ENCODE data around the gene PTPRM.

Gene PTPRM

GRCh38 chr18:8389391-8390340 is 822.5 kb downstream of the PTPRM start:
- Histone ChIP-seq H3K4me1 (ENCODE audit: control insufficient read depth, insufficient read depth, low read depth, low read length) (no peaks in the 10 kb centered on the region), H2AFZ (ENCODE audit: low read depth, low read length) (no peak overlapping the region), H4K8ac (ENCODE audit: low read length) (no peak overlapping the region), H4K91ac (ENCODE audit: low read length) (no peak overlapping the region), H3K36me3 (ENCODE audit: control insufficient read depth in 1 of 2, insufficient read depth in 2 of 2, low read depth in 1 of 2, low read length in 2 of 2) (peaks cover 45 to 77% of the 10 kb centered on the region in 2 experiments), H3K9ac (ENCODE audit: low read length) (no peak overlapping the region), H2AK5ac (ENCODE audit: low read length, severe bottlenecking) (no peak overlapping the region), H3K23ac (ENCODE audit: low read length in 2 of 2) (no peak overlapping the region), H3K79me1 (replicated peaks; ENCODE audit: low read length, poor library complexity, severe bottlenecking) (no peaks in the 10 kb centered on the region), H3K27ac (ENCODE audit: low read length, poor library complexity, severe bottlenecking) (no peak overlapping the region), H3K4ac (ENCODE audit: low read depth in 1 of 2, low read length in 2 of 2) (no peak overlapping the region), H3K14ac (ENCODE audit: low read length in 2 of 2) (no peak overlapping the region), H2BK5ac (ENCODE audit: low read depth, low read length, poor library complexity, severe bottlenecking) (no peak overlapping the region), H3K4me2 (ENCODE audit: low read length, poor library complexity, severe bottlenecking) (no peak overlapping the region), H3K18ac (ENCODE audit: low read depth in 1 of 2, low read length in 2 of 2) (no peak overlapping the region), H3K4me3 (ENCODE audit: insufficient read depth in 1 of 2, low read depth in 1 of 2, low read length in 2 of 2) (no peak overlapping the region), H2BK15ac (ENCODE audit: low read depth, poor library complexity, severe bottlenecking) (no peak overlapping the region), H3K9me3 (ENCODE audit: control insufficient read depth, low read length) (no peaks in the 10 kb centered on the region), H2BK12ac (ENCODE audit: low read length in 2 of 2) (no peak overlapping the region), H2BK120ac (ENCODE audit: low read depth, low read length) (no peak overlapping the region), H3K27me3 (ENCODE audit: control insufficient read depth in 1 of 2, insufficient read depth in 1 of 2, low read length in 2 of 2) (no peaks in the 10 kb centered on the region)
- 71% methylated on average over 12 of the region's 14 CpGs for WGBS
- peak; percentile 71 for DNase-seq

DNA sequence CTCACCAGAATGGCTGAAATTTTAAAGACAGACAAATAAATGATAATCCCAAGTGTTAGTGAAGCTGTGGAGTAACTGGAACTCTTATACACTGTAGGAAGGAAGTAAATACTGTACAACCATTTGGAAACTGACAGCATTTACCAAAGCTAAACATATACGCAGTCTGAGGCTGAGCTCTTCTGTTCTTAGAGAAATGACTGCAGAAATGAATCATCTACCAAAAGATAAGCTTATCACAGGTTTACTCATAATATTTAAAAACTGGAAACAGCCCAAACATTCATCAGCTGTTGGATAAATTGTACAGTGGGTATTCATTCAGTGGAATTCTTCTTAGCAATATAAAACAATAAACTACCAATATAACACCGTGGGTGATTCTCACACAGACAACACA is 824.0 kb downstream of the PTPRM start:
- Histone ChIP-seq H2BK5ac (ENCODE audit: low read depth, low read length, poor library complexity, severe bottlenecking) (no peak overlapping the region), H2BK12ac (ENCODE audit: low read length in 2 of 2) (no peak overlapping the region), H3K79me1 (replicated peaks; ENCODE audit: low read length, poor library complexity, severe bottlenecking) (peaks cover 2% of the 10 kb centered on the region), H3K14ac (ENCODE audit: low read length in 2 of 2) (no peak overlapping the region), H4K8ac (ENCODE audit: low read length) (no peak overlapping the region), H3K9ac (ENCODE audit: low read length) (no peak overlapping the region), H3K4me2 (ENCODE audit: low read length, poor library complexity, severe bottlenecking) (no peak overlapping the region), H3K18ac (ENCODE audit: low read depth in 1 of 2, low read length in 2 of 2) (no peak overlapping the region), H2BK120ac (ENCODE audit: low read depth, low read length) (no peak overlapping the region), H3K27me3 (ENCODE audit: control insufficient read depth in 1 of 2, insufficient read depth in 1 of 2, low read length in 2 of 2) (no peaks in the 10 kb centered on the region), H3K9me3 (ENCODE audit: control insufficient read depth, low read length) (no peaks in the 10 kb centered on the region), H3K4me3 (ENCODE audit: insufficient read depth in 1 of 2, low read depth in 1 of 2, low read length in 2 of 2) (no peak overlapping the region), H2BK15ac (ENCODE audit: low read depth, poor library complexity, severe bottlenecking) (no peak overlapping the region), H4K91ac (ENCODE audit: low read length) (no peak overlapping the region), H2AFZ (ENCODE audit: low read depth, low read length) (no peak overlapping the region), H3K4ac (ENCODE audit: low read depth in 1 of 2, low read length in 2 of 2) (no peak overlapping the region), H3K23ac (ENCODE audit: low read length in 2 of 2) (no peak overlapping the region), H2AK5ac (ENCODE audit: low read length, severe bottlenecking) (no peak overlapping the region), H3K36me3 (ENCODE audit: control insufficient read depth in 1 of 2, insufficient read depth in 2 of 2, low read depth in 1 of 2, low read length in 2 of 2) (peaks cover 42 to 77% of the 10 kb centered on the region in 2 experiments), H3K4me1 (ENCODE audit: control insufficient read depth, insufficient read depth, low read depth, low read length) (no peaks in the 10 kb centered on the region), H3K27ac (ENCODE audit: low read length, poor library complexity, severe bottlenecking) (no peak overlapping the region)
- 67% methylated on average over 1 of the region's 2 CpGs for WGBS
- no peak for DNase-seq

DNA sequence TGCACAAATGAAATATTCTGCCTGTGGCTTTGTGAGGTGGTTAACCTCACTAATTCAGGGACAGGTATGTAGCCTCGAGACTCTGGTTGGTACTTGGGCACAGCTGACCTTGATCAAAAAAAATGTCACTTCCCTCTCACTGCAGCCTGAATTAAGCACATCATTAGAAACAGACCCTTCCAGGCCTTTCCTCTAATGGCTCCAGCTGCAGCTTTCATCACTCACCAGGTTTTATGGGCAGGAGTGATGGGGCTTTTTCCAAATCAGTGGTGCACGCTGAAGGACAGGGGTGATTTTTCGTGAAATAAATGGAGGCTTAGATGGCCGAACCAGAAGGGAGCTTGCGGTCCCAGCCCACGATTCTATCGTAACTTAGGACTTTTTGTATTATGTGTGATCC is 829.1 kb downstream of the PTPRM start:
- Histone ChIP-seq H2BK5ac (ENCODE audit: low read depth, low read length, poor library complexity, severe bottlenecking) (no peak overlapping the region), H2BK15ac (ENCODE audit: low read depth, poor library complexity, severe bottlenecking) (no peak overlapping the region), H2BK12ac (ENCODE audit: low read length in 2 of 2) (no peak overlapping the region), H3K9ac (ENCODE audit: low read length) (no peak overlapping the region), H3K4me3 (ENCODE audit: insufficient read depth in 1 of 2, low read depth in 1 of 2, low read length in 2 of 2) (no peak overlapping the region), H3K27me3 (ENCODE audit: control insufficient read depth in 1 of 2, insufficient read depth in 1 of 2, low read length in 2 of 2) (no peaks in the 10 kb centered on the region), H4K91ac (ENCODE audit: low read length) (no peak overlapping the region), H3K14ac (ENCODE audit: low read length in 2 of 2) (no peak overlapping the region), H2AK5ac (ENCODE audit: low read length, severe bottlenecking) (no peak overlapping the region), H3K4me2 (ENCODE audit: low read length, poor library complexity, severe bottlenecking) (no peak overlapping the region), H4K8ac (ENCODE audit: low read length) (no peak overlapping the region), H3K9me3 (ENCODE audit: control insufficient read depth, low read length) (no peaks in the 10 kb centered on the region), H3K23ac (ENCODE audit: low read length in 2 of 2) (no peak overlapping the region), H3K4ac (ENCODE audit: low read depth in 1 of 2, low read length in 2 of 2) (no peak overlapping the region), H3K4me1 (ENCODE audit: control insufficient read depth, insufficient read depth, low read depth, low read length) (no peaks in the 10 kb centered on the region), H3K79me1 (replicated peaks; ENCODE audit: low read length, poor library complexity, severe bottlenecking) (peaks cover 4% of the 10 kb centered on the region), H3K18ac (ENCODE audit: low read depth in 1 of 2, low read length in 2 of 2) (no peak overlapping the region), H3K36me3 (ENCODE audit: control insufficient read depth in 1 of 2, insufficient read depth in 2 of 2, low read depth in 1 of 2, low read length in 2 of 2) (peaks cover 53 to 62% of the 10 kb centered on the region in 2 experiments), H3K27ac (ENCODE audit: low read length, poor library complexity, severe bottlenecking) (no peak overlapping the region), H2AFZ (ENCODE audit: low read depth, low read length) (no peak overlapping the region), H2BK120ac (ENCODE audit: low read depth, low read length) (no peak overlapping the region)
- WGBS = 81% methylated on average over 7 of the region's 7 CpGs
- DNase-seq = no peak

DNA sequence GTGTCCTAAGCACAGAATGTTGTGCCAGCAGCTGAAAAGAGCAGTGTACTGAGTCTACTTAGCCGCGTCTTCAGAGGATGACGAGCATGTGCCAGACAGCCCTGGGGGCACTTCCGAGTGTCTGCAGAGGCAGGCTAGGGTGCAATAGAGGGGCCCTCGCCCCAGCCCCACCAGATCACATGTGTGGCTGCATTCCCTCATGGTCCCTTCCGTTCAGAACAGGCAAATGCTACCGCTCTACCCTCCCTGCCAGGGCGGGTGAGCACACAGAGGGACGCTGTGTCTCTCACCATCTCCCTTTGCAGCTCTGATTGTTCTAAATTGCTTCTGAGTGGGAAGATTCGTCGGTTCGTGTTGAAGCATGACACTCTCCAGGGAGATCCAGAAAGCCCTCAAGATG is 829.9 kb downstream of the PTPRM start:
- no peak overlapping the region for H2BK120ac ChIP-seq (ENCODE audit: low read depth, low read length)
- H3K14ac ChIP-seq (ENCODE audit: low read length in 2 of 2) = no peak overlapping the region
- H3K9ac ChIP-seq (ENCODE audit: low read length) = no peak overlapping the region
- no peak overlapping the region for H3K27ac ChIP-seq (ENCODE audit: low read length, poor library complexity, severe bottlenecking)
- H3K4ac ChIP-seq (ENCODE audit: low read depth in 1 of 2, low read length in 2 of 2) = no peak overlapping the region
- peaks cover 57 to 60% of the 10 kb centered on the region in 2 experiments for H3K36me3 ChIP-seq (ENCODE audit: control insufficient read depth in 1 of 2, insufficient read depth in 2 of 2, low read depth in 1 of 2, low read length in 2 of 2)
- no peak overlapping the region for H4K91ac ChIP-seq (ENCODE audit: low read length)
- no peaks in the 10 kb centered on the region for H3K4me1 ChIP-seq (ENCODE audit: control insufficient read depth, insufficient read depth, low read depth, low read length)
- peaks cover 4% of the 10 kb centered on the region for H3K79me1 ChIP-seq (replicated peaks; ENCODE audit: low read length, poor library complexity, severe bottlenecking)
- no peak overlapping the region for H2BK5ac ChIP-seq (ENCODE audit: low read depth, low read length, poor library complexity, severe bottlenecking)
- no peaks in the 10 kb centered on the region for H3K9me3 ChIP-seq (ENCODE audit: control insufficient read depth, low read length)
- 91% methylated on average over 12 of the region's 12 CpGs for WGBS
- no peak overlapping the region for H3K4me2 ChIP-seq (ENCODE audit: low read length, poor library complexity, severe bottlenecking)
- H2BK12ac ChIP-seq (ENCODE audit: low read length in 2 of 2) = no peak overlapping the region
- DNase-seq = no peak
- H3K4me3 ChIP-seq (ENCODE audit: insufficient read depth in 1 of 2, low read depth in 1 of 2, low read length in 2 of 2) = no peak overlapping the region
- no peak overlapping the region for H4K8ac ChIP-seq (ENCODE audit: low read length)
- H3K27me3 ChIP-seq (ENCODE audit: control insufficient read depth in 1 of 2, insufficient read depth in 1 of 2, low read length in 2 of 2) = no peaks in the 10 kb centered on the region
- no peak overlapping the region for H2BK15ac ChIP-seq (ENCODE audit: low read depth, poor library complexity, severe bottlenecking)
- H2AFZ ChIP-seq (ENCODE audit: low read depth, low read length) = no peak overlapping the region
- no peak overlapping the region for H2AK5ac ChIP-seq (ENCODE audit: low read length, severe bottlenecking)
- H3K18ac ChIP-seq (ENCODE audit: low read depth in 1 of 2, low read length in 2 of 2) = no peak overlapping the region
- no peak overlapping the region for H3K23ac ChIP-seq (ENCODE audit: low read length in 2 of 2)

Data from mesenchymal stem cell (in vitro differentiated cells and primary cell).